ENCODE results near the gene SIX2. TPM values are rescaled to one million over a fixed set of nuclear protein-coding genes. Genes with fewer than 3 reads are reported as not detected.
"Not testable (repeated sequence)": the region's sequence is repeated elsewhere in the genome, so short reads cannot be mapped to it uniquely, and the experiment has no call there.

The SIX2 gene
- polyA plus RNA-seq, 1 donor (not counting 4 experiments of a cell fraction or from before 2014, with no cell fraction given): not detected

DNA sequence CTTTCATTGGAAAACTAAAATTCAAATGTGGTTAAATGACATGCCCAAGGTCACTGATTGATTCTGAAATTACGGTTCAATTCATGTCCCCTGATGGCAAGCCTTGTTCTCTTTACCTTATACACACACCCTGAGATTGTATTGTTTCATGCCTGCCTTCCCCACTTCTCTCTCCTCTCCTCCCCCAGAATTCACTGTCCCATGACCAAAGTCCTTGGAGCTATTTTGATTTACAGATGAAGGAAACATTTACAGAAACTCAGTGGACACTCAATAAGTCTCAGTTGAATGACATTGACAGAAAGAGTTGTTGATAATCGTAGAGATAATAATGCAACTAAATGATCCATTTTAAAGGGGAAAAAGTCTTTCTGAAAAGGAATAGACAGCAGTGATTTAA lies 33.1 kb upstream of the SIX2 start:
- Histone ChIP-seq H3K79me2 (ENCODE audit: control insufficient read depth, insufficient read depth, low read length) (no peaks in the 10 kb centered on the region), H3K4me1 (ENCODE audit: control insufficient read depth, extremely low read depth, insufficient read depth, low read length) (no peaks in the 10 kb centered on the region), H2AFZ (ENCODE audit: control insufficient read depth, low read length) (no peak overlapping the region), H3K9ac (ENCODE audit: control insufficient read depth, extremely low read depth, insufficient read depth, low read length) (no peak overlapping the region), H3K27ac (ENCODE audit: control insufficient read depth, insufficient read depth, low read length) (no peak overlapping the region), H4K20me1 (ENCODE audit: control insufficient read depth, extremely low read depth, insufficient read depth, low read length) (no peaks in the 10 kb centered on the region), H3K36me3 (ENCODE audit: control insufficient read depth in 2 of 2, extremely low read depth in 1 of 2, insufficient read depth in 2 of 2, low read length in 2 of 2) (no peaks in the 10 kb centered on the region), H3K27me3 (ENCODE audit: control insufficient read depth, extremely low read depth, insufficient read depth, low read length) (peaks cover 8% of the 10 kb centered on the region), H3K9me1 (ENCODE audit: control insufficient read depth, extremely low read depth, insufficient read depth, low read length) (no peaks in the 10 kb centered on the region), H3K9me3 (ENCODE audit: control insufficient read depth, low read depth, low read length) (no peaks in the 10 kb centered on the region), H3K4me3 (ENCODE audit: control insufficient read depth in 2 of 3, extremely low read depth in 1 of 3, insufficient read depth in 2 of 3, low read depth in 1 of 3, low read length in 3 of 3) (no peak overlapping the region), H3K4me2 (ENCODE audit: control insufficient read depth, extremely low read depth, insufficient read depth, low read depth, low read length) (no peak overlapping the region)
- dilution Hi-C loops (cut with MboI; ENCODE audit: extremely low pct_ligation_motif_present, low sequenced_read_pairs): no loop called here
- FAIRE-seq (no peak), DNase-seq (ENCODE audit: low read depth, low spot score) (no peak)
- TF ChIP-seq, protein P1, sequence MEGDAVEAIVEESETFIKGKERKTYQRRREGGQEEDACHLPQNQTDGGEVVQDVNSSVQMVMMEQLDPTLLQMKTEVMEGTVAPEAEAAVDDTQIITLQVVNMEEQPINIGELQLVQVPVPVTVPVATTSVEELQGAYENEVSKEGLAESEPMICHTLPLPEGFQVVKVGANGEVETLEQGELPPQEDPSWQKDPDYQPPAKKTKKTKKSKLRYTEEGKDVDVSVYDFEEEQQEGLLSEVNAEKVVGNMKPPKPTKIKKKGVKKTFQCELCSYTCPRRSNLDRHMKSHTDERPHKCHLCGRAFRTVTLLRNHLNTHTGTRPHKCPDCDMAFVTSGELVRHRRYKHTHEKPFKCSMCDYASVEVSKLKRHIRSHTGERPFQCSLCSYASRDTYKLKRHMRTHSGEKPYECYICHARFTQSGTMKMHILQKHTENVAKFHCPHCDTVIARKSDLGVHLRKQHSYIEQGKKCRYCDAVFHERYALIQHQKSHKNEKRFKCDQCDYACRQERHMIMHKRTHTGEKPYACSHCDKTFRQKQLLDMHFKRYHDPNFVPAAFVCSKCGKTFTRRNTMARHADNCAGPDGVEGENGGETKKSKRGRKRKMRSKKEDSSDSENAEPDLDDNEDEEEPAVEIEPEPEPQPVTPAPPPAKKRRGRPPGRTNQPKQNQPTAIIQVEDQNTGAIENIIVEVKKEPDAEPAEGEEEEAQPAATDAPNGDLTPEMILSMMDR (optimal IDR thresholded peaks at IDR 0.05 in 1 of 3, IDR thresholded peaks at IDR 0.05 in 1 of 3, conservative IDR thresholded peaks at IDR 0.05 in 1 of 3; ENCODE audit: extremely low read depth in 1 of 3, insufficient read depth in 2 of 3, low read length in 3 of 3): no peak
- no peak for TF ChIP-seq EZH2 (IDR thresholded peaks at IDR 0.05; ENCODE audit: low read length)

DNA sequence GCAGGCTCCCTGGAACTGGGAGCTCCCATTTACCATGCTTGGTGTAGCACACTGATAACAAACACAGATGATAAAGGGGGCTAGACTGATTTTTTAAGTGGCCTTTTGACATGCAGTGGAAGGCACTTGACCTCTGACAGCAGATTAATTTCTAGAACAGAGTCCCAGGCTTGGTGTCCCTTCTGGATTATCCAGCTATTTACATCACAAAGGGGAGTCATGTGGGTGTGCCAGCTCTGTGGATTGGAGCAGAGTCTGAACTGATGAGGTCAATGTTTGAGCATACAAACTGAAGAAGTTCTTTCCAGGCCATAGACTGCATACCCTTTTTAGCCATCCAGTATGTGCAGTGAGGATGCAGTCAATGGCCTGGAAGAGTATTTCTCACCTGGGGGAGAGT lies 31.5 kb upstream of the SIX2 start:
- Histone ChIP-seq H3K9me1 (ENCODE audit: control insufficient read depth, extremely low read depth, insufficient read depth, low read length) (no peaks in the 10 kb centered on the region), H3K4me3 (ENCODE audit: control insufficient read depth in 2 of 3, extremely low read depth in 1 of 3, insufficient read depth in 2 of 3, low read depth in 1 of 3, low read length in 3 of 3) (no peak overlapping the region), H3K9me3 (ENCODE audit: control insufficient read depth, low read depth, low read length) (no peaks in the 10 kb centered on the region), H3K27me3 (ENCODE audit: control insufficient read depth, extremely low read depth, insufficient read depth, low read length) (peaks cover 6% of the 10 kb centered on the region), H3K27ac (ENCODE audit: control insufficient read depth, insufficient read depth, low read length) (no peak overlapping the region), H3K79me2 (ENCODE audit: control insufficient read depth, insufficient read depth, low read length) (no peaks in the 10 kb centered on the region), H3K4me1 (ENCODE audit: control insufficient read depth, extremely low read depth, insufficient read depth, low read length) (no peaks in the 10 kb centered on the region), H3K9ac (ENCODE audit: control insufficient read depth, extremely low read depth, insufficient read depth, low read length) (no peak overlapping the region), H4K20me1 (ENCODE audit: control insufficient read depth, extremely low read depth, insufficient read depth, low read length) (no peaks in the 10 kb centered on the region), H3K4me2 (ENCODE audit: control insufficient read depth, extremely low read depth, insufficient read depth, low read depth, low read length) (no peak overlapping the region), H3K36me3 (ENCODE audit: control insufficient read depth in 2 of 2, extremely low read depth in 1 of 2, insufficient read depth in 2 of 2, low read length in 2 of 2) (no peaks in the 10 kb centered on the region), H2AFZ (ENCODE audit: control insufficient read depth, low read length) (no peak overlapping the region)
- FAIRE-seq (no peak), DNase-seq (ENCODE audit: low read depth, low spot score) (no peak)
- dilution Hi-C loops (cut with MboI; ENCODE audit: extremely low pct_ligation_motif_present, low sequenced_read_pairs): no loop called here
- TF ChIP-seq, protein P1 (optimal IDR thresholded peaks at IDR 0.05 in 1 of 3, IDR thresholded peaks at IDR 0.05 in 1 of 3, conservative IDR thresholded peaks at IDR 0.05 in 1 of 3; ENCODE audit: extremely low read depth in 1 of 3, insufficient read depth in 2 of 3, low read length in 3 of 3): no peak
- no peak for TF ChIP-seq EZH2 (IDR thresholded peaks at IDR 0.05; ENCODE audit: low read length)

DNA sequence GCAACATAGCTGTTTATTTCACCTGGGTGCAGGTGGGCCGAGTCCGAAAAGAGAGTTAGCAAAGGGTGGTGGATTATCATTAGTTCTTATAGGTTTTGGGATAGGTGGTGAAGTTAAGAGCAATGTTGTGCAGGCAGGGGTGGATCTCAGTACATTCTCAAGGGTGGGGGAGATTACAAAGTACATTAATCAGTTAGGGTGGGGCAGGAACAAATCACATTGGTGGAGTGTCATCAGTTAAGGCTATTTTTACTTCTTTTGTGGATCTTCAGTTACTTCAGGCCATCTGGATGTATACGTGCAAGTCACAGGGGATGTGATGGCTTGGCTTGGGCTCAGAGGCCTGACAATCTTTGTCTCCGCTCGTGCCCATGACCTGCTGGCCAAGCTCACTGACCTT lies 30.6 kb upstream of the SIX2 start:
- H3K9ac ChIP-seq (ENCODE audit: control insufficient read depth, extremely low read depth, insufficient read depth, low read length); H3K4me2 ChIP-seq (ENCODE audit: control insufficient read depth, extremely low read depth, insufficient read depth, low read depth, low read length); H4K20me1 ChIP-seq (ENCODE audit: control insufficient read depth, extremely low read depth, insufficient read depth, low read length); H3K79me2 ChIP-seq (ENCODE audit: control insufficient read depth, insufficient read depth, low read length); DNase-seq (ENCODE audit: low read depth, low spot score); H3K9me3 ChIP-seq (ENCODE audit: control insufficient read depth, low read depth, low read length); H3K4me1 ChIP-seq (ENCODE audit: control insufficient read depth, extremely low read depth, insufficient read depth, low read length); H3K9me1 ChIP-seq (ENCODE audit: control insufficient read depth, extremely low read depth, insufficient read depth, low read length); H2AFZ ChIP-seq (ENCODE audit: control insufficient read depth, low read length); H3K27ac ChIP-seq (ENCODE audit: control insufficient read depth, insufficient read depth, low read length); H3K36me3 ChIP-seq (ENCODE audit: control insufficient read depth in 2 of 2, extremely low read depth in 1 of 2, insufficient read depth in 2 of 2, low read length in 2 of 2); dilution Hi-C loops (cut with MboI; ENCODE audit: extremely low pct_ligation_motif_present, low sequenced_read_pairs); H3K27me3 ChIP-seq (ENCODE audit: control insufficient read depth, extremely low read depth, insufficient read depth, low read length); FAIRE-seq; H3K4me3 ChIP-seq (ENCODE audit: control insufficient read depth in 2 of 3, extremely low read depth in 1 of 3, insufficient read depth in 2 of 3, low read depth in 1 of 3, low read length in 3 of 3): not testable (repeated sequence)

DNA sequence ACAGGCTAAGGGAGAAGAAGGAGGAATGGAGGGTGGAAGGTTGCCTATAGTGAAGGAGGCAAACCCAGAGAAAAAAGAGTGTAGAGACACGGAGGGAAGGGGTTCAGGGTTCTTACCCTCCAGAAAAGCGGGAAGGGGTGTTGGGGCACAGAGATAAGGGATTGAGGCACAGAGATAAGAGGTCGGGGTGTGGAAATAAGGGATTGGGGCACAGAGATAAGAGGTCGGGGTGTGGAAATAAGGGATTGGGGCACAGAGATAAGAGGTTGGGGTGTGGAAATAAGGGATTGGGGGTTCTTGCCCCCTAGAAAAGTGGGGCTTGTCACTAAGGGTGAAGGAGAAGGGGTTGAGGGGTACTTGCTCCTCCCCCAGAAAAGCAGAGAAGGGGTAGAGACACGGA lies 29.6 kb upstream of the SIX2 start:
- H3K36me3 ChIP-seq (ENCODE audit: control insufficient read depth in 2 of 2, extremely low read depth in 1 of 2, insufficient read depth in 2 of 2, low read length in 2 of 2); H3K27ac ChIP-seq (ENCODE audit: control insufficient read depth, insufficient read depth, low read length); H3K4me3 ChIP-seq (ENCODE audit: control insufficient read depth in 2 of 3, extremely low read depth in 1 of 3, insufficient read depth in 2 of 3, low read depth in 1 of 3, low read length in 3 of 3); H3K27me3 ChIP-seq (ENCODE audit: control insufficient read depth, extremely low read depth, insufficient read depth, low read length); H4K20me1 ChIP-seq (ENCODE audit: control insufficient read depth, extremely low read depth, insufficient read depth, low read length); H3K79me2 ChIP-seq (ENCODE audit: control insufficient read depth, insufficient read depth, low read length); dilution Hi-C loops (cut with MboI; ENCODE audit: extremely low pct_ligation_motif_present, low sequenced_read_pairs); H3K4me1 ChIP-seq (ENCODE audit: control insufficient read depth, extremely low read depth, insufficient read depth, low read length); H3K4me2 ChIP-seq (ENCODE audit: control insufficient read depth, extremely low read depth, insufficient read depth, low read depth, low read length); FAIRE-seq; H2AFZ ChIP-seq (ENCODE audit: control insufficient read depth, low read length); H3K9me3 ChIP-seq (ENCODE audit: control insufficient read depth, low read depth, low read length); H3K9me1 ChIP-seq (ENCODE audit: control insufficient read depth, extremely low read depth, insufficient read depth, low read length); DNase-seq (ENCODE audit: low read depth, low spot score); H3K9ac ChIP-seq (ENCODE audit: control insufficient read depth, extremely low read depth, insufficient read depth, low read length): not testable (repeated sequence)

Data from keratinocyte (primary cell).